Amygdala (tissue), 56 donors: ENCODE results near the gene HUS1B.
"Not testable (repeated sequence)": the region's sequence is repeated elsewhere in the genome, so short reads cannot be mapped to it uniquely, and the experiment has no call there.

Experiments
- DNase-seq, 56 donors: peaks; one replicate each; lab custom pipeline; 2025; lab: John Stamatoyannopoulos, UW

HUS1B gene

GRCh38 chr6:656460-657252 is at the start of gene HUS1B:
TSS of gene HUS1B (minus strand) at chr6:657100. CDS start at chr6:656944, 156 bp downstream.
- DNase-seq, result no peak

GRCh38 chr6:706146-706545 is 49.2 kb upstream of the HUS1B start:
- DNase-seq, result no peak

GRCh38 chr6:705047-705446 is 48.1 kb upstream of the HUS1B start:
- no peak for DNase-seq

GRCh38 chr6:704046-704445 is 47.1 kb upstream of the HUS1B start:
- DNase-seq, result no peak

GRCh38 chr6:703552-703951 is 46.7 kb upstream of the HUS1B start:
- no peak for DNase-seq

GRCh38 chr6:701700-702479 is 45.0 kb upstream of the HUS1B start:
- no peak for DNase-seq

GRCh38 chr6:701215-701614 is 44.3 kb upstream of the HUS1B start:
- no peak for DNase-seq

GRCh38 chr6:700490-700889 is 43.6 kb upstream of the HUS1B start:
- DNase-seq, result no peak

- no peak for DNase-seq
Observed at GRCh38 chr6:699319-699718, 42.4 kb upstream of the HUS1B start.

GRCh38 chr6:694431-695126 is 37.7 kb upstream of the HUS1B start:
- not testable (repeated sequence) for DNase-seq

GRCh38 chr6:693723-694009 is 36.8 kb upstream of the HUS1B start:
- no peak for DNase-seq

GRCh38 chr6:692858-693722 is 36.2 kb upstream of the HUS1B start, which contains the start of gene EXOC2:
TSS of gene EXOC2 (minus strand) at chr6:693139. CDS start at chr6:637818, 55,321 bp downstream.
- DNase-seq, result peak; percentile 20 to 86 (median 64)

- DNase-seq, result peak in 18 of 56 donors; percentile 8 to 66 (median 34)
Observed at GRCh38 chr6:692356-692851, 35.5 kb upstream of the HUS1B start.

- DNase-seq, result no peak
Observed at GRCh38 chr6:689223-689622, 32.3 kb upstream of the HUS1B start.

GRCh38 chr6:686497-686896 is 29.6 kb upstream of the HUS1B start:
- DNase-seq, result no peak

GRCh38 chr6:684831-685636 is 28.1 kb upstream of the HUS1B start:
- no peak for DNase-seq

GRCh38 chr6:683742-684440 is 27.0 kb upstream of the HUS1B start:
- DNase-seq, result peak in 5 of 56 donors; percentile 7 to 28 (median 10)

GRCh38 chr6:680666-681340 is 23.9 kb upstream of the HUS1B start:
- DNase-seq, result no peak
